Natural killer cell treated with Interleukin-12 subunit alpha and Interleukin-12 subunit beta and Interleukin-15 and Interleukin-18, amount 100 ng/mL, for 72 hours (primary cell): Measurements from ENCODE around the gene TRPV6. TPM values are rescaled to one million over a fixed set of nuclear protein-coding genes. Genes with fewer than 3 reads are reported as not detected.

Experiments used
- ATAC-seq, 2 donors: fragments of 150-1000 bp; cut with Tn5 transposase in 1 of 2; sonication (Bioruptor Pico), chemical (Tn5 transposase) in 1 of 2; 2 replicates each; pipeline ENCODE4 v1.10.0; 2021
- DNase-seq: peaks from one replicate; pipeline ENCODE4 v3.0.0; 2022; ENCODE audit warnings: low spot score
- H3K27ac Mint-ChIP-seq, 2 donors: 1 replicate in 1 of 2; 2 replicates in 1 of 2; pipeline ENCODE4 v1.8.0; 2022; ENCODE audit warnings: mixed read lengths in 2 of 2, mild to moderate bottlenecking in 1 of 2, moderate library complexity in 1 of 2
- H3K27me3 Mint-ChIP-seq, 2 donors: 1 replicate in 1 of 2; 2 replicates in 1 of 2; pipeline ENCODE4 v1.8.0; 2022; ENCODE audit warnings: mixed read lengths in 2 of 2
- H3K36me3 Mint-ChIP-seq: one replicate; pipeline ENCODE4 v1.8.0; 2022; ENCODE audit warnings: mixed read lengths
- H3K4me1 Mint-ChIP-seq, 2 donors: 1 replicate in 1 of 2; 2 replicates in 1 of 2; pipeline ENCODE4 v1.8.0; 2022; ENCODE audit warnings: low read depth in 2 of 2, mixed read lengths in 2 of 2, mild to moderate bottlenecking in 1 of 2
- H3K4me3 Mint-ChIP-seq: one replicate; pipeline ENCODE4 v1.8.0; 2022; ENCODE audit warnings: mixed read lengths
- H3K9me3 Mint-ChIP-seq: 2 replicates; pipeline ENCODE4 v1.8.0; 2022; ENCODE audit warnings: mixed read lengths
- total RNA-seq, 2 donors: library from RNA; stranded (reverse); gene quantifications; one replicate each; pipeline ENCODE4 v1.2.3, GENCODE V29; 2022

Gene TRPV6
- total RNA-seq, result not detected

GRCh38 chr7:142885311-142886230 is at the start of gene TRPV6:
TRPV6 (minus strand) TSS chr7:142885745.
- no peak within 1 kb of the TSS for H3K4me3 Mint-ChIP-seq
- peaks cover 7 to 12% of the 10 kb centered on the region in 2 donors for H3K27me3 Mint-ChIP-seq
- H3K9me3 Mint-ChIP-seq, result no peaks in the 10 kb centered on the region
- H3K36me3 Mint-ChIP-seq, result no peaks in the 10 kb centered on the region
- no peak within 1 kb of the TSS for H3K27ac Mint-ChIP-seq
- no peaks in the 10 kb centered on the region for H3K4me1 Mint-ChIP-seq
- ATAC-seq, result no peak
- DNase-seq, result no peak

GRCh38 chr7:142934056-142934455 is 48.5 kb upstream of the TRPV6 start:
- Mint-ChIP-seq H3K9me3 (no peaks in the 10 kb centered on the region), H3K4me1 (no peaks in the 10 kb centered on the region), H3K4me3 (no peak overlapping the region), H3K36me3 (no peaks in the 10 kb centered on the region), H3K27ac (no peak overlapping the region), H3K27me3 (peaks cover 3 to 17% of the 10 kb centered on the region in 2 donors)
- DNase-seq (no peak), ATAC-seq (no peak)

- Mint-ChIP-seq H3K36me3 (no peaks in the 10 kb centered on the region), H3K4me3 (no peak within 1 kb of the TSS), H3K4me1 (no peaks in the 10 kb centered on the region), H3K27ac (no peak within 1 kb of the TSS), H3K27me3 (peaks cover 3 to 17% of the 10 kb centered on the region in 2 donors), H3K9me3 (no peaks in the 10 kb centered on the region)
- ATAC-seq (peak in 1 of 2 donors; percentile 35), DNase-seq (no peak)
These were observed 48.1 kb upstream of the TRPV6 start, which contains the start of gene TRPV5 for GRCh38 chr7:142933624-142934023. TRPV5 (minus strand) TSS chr7:142933746; CDS start chr7:142933459, 287 bp downstream.

GRCh38 chr7:142933092-142933475 is 47.5 kb upstream of the TRPV6 start:
- ATAC-seq (no peak), DNase-seq (no peak)
- Mint-ChIP-seq H3K27ac (no peak overlapping the region), H3K4me1 (no peaks in the 10 kb centered on the region), H3K27me3 (peaks cover 3 to 17% of the 10 kb centered on the region in 2 donors), H3K9me3 (no peaks in the 10 kb centered on the region), H3K36me3 (no peaks in the 10 kb centered on the region), H3K4me3 (no peak overlapping the region)

GRCh38 chr7:142932386-142933091 is 47.0 kb upstream of the TRPV6 start:
- H3K27me3 Mint-ChIP-seq, result peaks cover 3 to 17% of the 10 kb centered on the region in 2 donors
- ATAC-seq, result no peak
- H3K4me3 Mint-ChIP-seq, result no peak overlapping the region
- DNase-seq, result no peak
- H3K27ac Mint-ChIP-seq, result no peak overlapping the region
- no peaks in the 10 kb centered on the region for H3K36me3 Mint-ChIP-seq
- H3K9me3 Mint-ChIP-seq, result no peaks in the 10 kb centered on the region
- no peaks in the 10 kb centered on the region for H3K4me1 Mint-ChIP-seq

GRCh38 chr7:142930126-142930730 is 44.7 kb upstream of the TRPV6 start:
- H3K27me3 Mint-ChIP-seq, result peaks cover 9 to 29% of the 10 kb centered on the region in 2 donors
- DNase-seq (no peak), ATAC-seq (no peak)
- no peaks in the 10 kb centered on the region for H3K36me3 Mint-ChIP-seq
- H3K4me3 Mint-ChIP-seq, result no peak overlapping the region
- no peaks in the 10 kb centered on the region for H3K9me3 Mint-ChIP-seq
- H3K4me1 Mint-ChIP-seq, result no peaks in the 10 kb centered on the region
- no peak overlapping the region for H3K27ac Mint-ChIP-seq

- no peaks in the 10 kb centered on the region for H3K9me3 Mint-ChIP-seq
- DNase-seq, result no peak
- H3K36me3 Mint-ChIP-seq, result no peaks in the 10 kb centered on the region
- no peak overlapping the region for H3K27ac Mint-ChIP-seq
- no peak for ATAC-seq
- H3K4me3 Mint-ChIP-seq, result no peak overlapping the region
- H3K4me1 Mint-ChIP-seq, result no peaks in the 10 kb centered on the region
- peaks cover 6 to 27% of the 10 kb centered on the region in 2 donors for H3K27me3 Mint-ChIP-seq
These were observed 42.4 kb upstream of the TRPV6 start for GRCh38 chr7:142927949-142928348.

GRCh38 chr7:142927085-142927745 is 41.7 kb upstream of the TRPV6 start:
- Mint-ChIP-seq H3K4me3 (no peak overlapping the region), H3K9me3 (no peaks in the 10 kb centered on the region), H3K36me3 (no peaks in the 10 kb centered on the region), H3K27me3 (peaks cover 6 to 25% of the 10 kb centered on the region in 2 donors), H3K27ac (no peak overlapping the region), H3K4me1 (no peaks in the 10 kb centered on the region)
- no peak for DNase-seq
- no peak for ATAC-seq

- H3K36me3 Mint-ChIP-seq, result no peaks in the 10 kb centered on the region
- ATAC-seq, result no peak
- H3K27me3 Mint-ChIP-seq, result peaks cover 6 to 39% of the 10 kb centered on the region in 2 donors
- no peak overlapping the region for H3K4me3 Mint-ChIP-seq
- no peak overlapping the region for H3K27ac Mint-ChIP-seq
- H3K4me1 Mint-ChIP-seq, result no peaks in the 10 kb centered on the region
- no peaks in the 10 kb centered on the region for H3K9me3 Mint-ChIP-seq
- DNase-seq, result no peak
These were observed 39.9 kb upstream of the TRPV6 start for GRCh38 chr7:142925413-142925812.

- Mint-ChIP-seq H3K4me3 (no peak overlapping the region), H3K27me3 (peaks cover 9 to 43% of the 10 kb centered on the region in 2 donors), H3K27ac (no peak overlapping the region), H3K36me3 (no peaks in the 10 kb centered on the region), H3K4me1 (no peaks in the 10 kb centered on the region), H3K9me3 (no peaks in the 10 kb centered on the region)
- no peak for ATAC-seq
- no peak for DNase-seq
These were observed 37.8 kb upstream of the TRPV6 start for GRCh38 chr7:142923391-142923790.

GRCh38 chr7:142919656-142920055 is 34.1 kb upstream of the TRPV6 start:
- no peak for DNase-seq
- Mint-ChIP-seq H3K9me3 (no peaks in the 10 kb centered on the region), H3K27me3 (peaks cover 10 to 40% of the 10 kb centered on the region in 2 donors), H3K27ac (no peak overlapping the region), H3K36me3 (no peaks in the 10 kb centered on the region), H3K4me1 (no peaks in the 10 kb centered on the region), H3K4me3 (no peak overlapping the region)
- no peak for ATAC-seq

GRCh38 chr7:142918901-142919300 is 33.4 kb upstream of the TRPV6 start:
- no peaks in the 10 kb centered on the region for H3K36me3 Mint-ChIP-seq
- no peak overlapping the region for H3K4me3 Mint-ChIP-seq
- H3K4me1 Mint-ChIP-seq, result no peaks in the 10 kb centered on the region
- no peaks in the 10 kb centered on the region for H3K9me3 Mint-ChIP-seq
- peaks cover 15 to 47% of the 10 kb centered on the region in 2 donors for H3K27me3 Mint-ChIP-seq
- no peak overlapping the region for H3K27ac Mint-ChIP-seq
- DNase-seq (no peak), ATAC-seq (peak in 1 of 2 donors; percentile 26)

- no peak for ATAC-seq
- H3K27ac Mint-ChIP-seq, result no peak overlapping the region
- no peaks in the 10 kb centered on the region for H3K9me3 Mint-ChIP-seq
- H3K27me3 Mint-ChIP-seq, result peaks cover 16 to 49% of the 10 kb centered on the region in 2 donors
- H3K36me3 Mint-ChIP-seq, result no peaks in the 10 kb centered on the region
- H3K4me1 Mint-ChIP-seq, result no peaks in the 10 kb centered on the region
- no peak for DNase-seq
- no peak overlapping the region for H3K4me3 Mint-ChIP-seq
These were observed 31.9 kb upstream of the TRPV6 start for GRCh38 chr7:142917447-142917846.
